ENCODE measurements around the gene SLC4A2. TPM values are rescaled to one million over a fixed set of nuclear protein-coding genes. Genes with fewer than 3 reads are reported as not detected.
A peak's percentile ranks its signal among the peaks of the same experiment; 100 is the strongest.

SLC4A2 gene
- total RNA-seq, 2 donors from 2014 or later = 76.7 to 169 TPM

- intact Hi-C loops (cut with DNase I) = no loop called here
- TF ChIP-seq, protein P1, sequence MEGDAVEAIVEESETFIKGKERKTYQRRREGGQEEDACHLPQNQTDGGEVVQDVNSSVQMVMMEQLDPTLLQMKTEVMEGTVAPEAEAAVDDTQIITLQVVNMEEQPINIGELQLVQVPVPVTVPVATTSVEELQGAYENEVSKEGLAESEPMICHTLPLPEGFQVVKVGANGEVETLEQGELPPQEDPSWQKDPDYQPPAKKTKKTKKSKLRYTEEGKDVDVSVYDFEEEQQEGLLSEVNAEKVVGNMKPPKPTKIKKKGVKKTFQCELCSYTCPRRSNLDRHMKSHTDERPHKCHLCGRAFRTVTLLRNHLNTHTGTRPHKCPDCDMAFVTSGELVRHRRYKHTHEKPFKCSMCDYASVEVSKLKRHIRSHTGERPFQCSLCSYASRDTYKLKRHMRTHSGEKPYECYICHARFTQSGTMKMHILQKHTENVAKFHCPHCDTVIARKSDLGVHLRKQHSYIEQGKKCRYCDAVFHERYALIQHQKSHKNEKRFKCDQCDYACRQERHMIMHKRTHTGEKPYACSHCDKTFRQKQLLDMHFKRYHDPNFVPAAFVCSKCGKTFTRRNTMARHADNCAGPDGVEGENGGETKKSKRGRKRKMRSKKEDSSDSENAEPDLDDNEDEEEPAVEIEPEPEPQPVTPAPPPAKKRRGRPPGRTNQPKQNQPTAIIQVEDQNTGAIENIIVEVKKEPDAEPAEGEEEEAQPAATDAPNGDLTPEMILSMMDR (IDR thresholded peaks at IDR 0.05) = no peak
- Histone ChIP-seq H3K36me3 (no peaks in the 10 kb centered on the region), H3K4me1 (peaks cover 7% of the 10 kb centered on the region), H3K27ac (no peak overlapping the region), H3K4me3 (no peak overlapping the region), H3K27me3 (no peaks in the 10 kb centered on the region), H3K9ac (ENCODE audit: low read depth in 2 of 2, low read length in 2 of 2) (no peak overlapping the region), H3K9me3 (no peaks in the 10 kb centered on the region)
- no peak for DNase-seq
Observed at GRCh38 chr7:151107882-151108281, 48.5 kb downstream of the SLC4A2 start.

- no peaks in the 10 kb centered on the region for H3K27me3 ChIP-seq
- peaks cover 18% of the 10 kb centered on the region for H3K4me1 ChIP-seq
- H3K9me3 ChIP-seq = no peaks in the 10 kb centered on the region
- TF ChIP-seq, protein P1 (IDR thresholded peaks at IDR 0.05) = no peak
- H3K36me3 ChIP-seq = no peaks in the 10 kb centered on the region
- no peak for DNase-seq
- H3K9ac ChIP-seq (ENCODE audit: low read depth in 2 of 2, low read length in 2 of 2) = no peak overlapping the region
- H3K4me3 ChIP-seq = no peak overlapping the region
- intact Hi-C loops (cut with DNase I) = loop anchor here (5.0 kb wide), 1 partner anchor 77 kb away; no protein-coding TSS in a partner anchor
- peak overlapping the region; percentile 1 for H3K27ac ChIP-seq
Observed at GRCh38 chr7:151109094-151110048, 50.0 kb downstream of the SLC4A2 start.

DNA sequence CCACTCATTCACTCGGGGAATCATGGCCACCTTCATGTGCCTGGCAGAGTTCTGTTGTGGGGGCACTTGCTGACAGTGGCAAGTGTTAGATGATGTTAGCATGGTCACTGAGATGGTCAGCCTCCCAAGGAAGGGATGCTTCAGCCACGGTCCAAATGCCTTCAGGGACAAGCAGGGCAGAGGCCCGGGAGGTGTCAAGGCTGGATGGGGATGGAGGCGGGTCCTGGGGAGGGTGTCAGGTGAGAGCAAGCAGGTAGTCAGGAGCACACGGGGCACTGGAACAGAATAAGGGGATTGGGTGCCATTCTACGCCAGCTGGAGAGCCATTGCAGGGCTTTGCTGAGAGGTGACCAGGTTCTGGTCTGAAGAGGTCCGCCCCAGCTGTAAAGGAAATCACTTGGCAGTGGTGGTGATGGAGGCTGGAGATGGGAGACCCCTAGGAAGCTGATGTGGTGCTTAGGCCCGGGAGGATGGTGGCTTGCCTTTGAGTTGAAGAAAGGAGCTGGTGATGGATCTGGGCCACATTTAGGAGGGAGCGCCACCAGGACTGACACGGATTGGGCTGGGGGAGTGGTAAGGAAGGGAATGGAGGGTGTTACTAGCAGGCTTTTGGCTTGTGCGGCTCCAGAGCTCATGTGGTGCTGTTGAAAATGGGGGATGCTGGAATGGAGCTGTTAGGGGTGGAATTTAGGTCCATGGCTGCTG lies 51.0 kb downstream of the SLC4A2 start:
- Histone ChIP-seq H3K4me1 (peaks cover 18% of the 10 kb centered on the region), H3K4me3 (no peak overlapping the region), H3K9ac (ENCODE audit: low read depth in 2 of 2, low read length in 2 of 2) (no peak overlapping the region), H3K27me3 (no peaks in the 10 kb centered on the region), H3K36me3 (no peaks in the 10 kb centered on the region), H3K27ac (no peak overlapping the region), H3K9me3 (no peaks in the 10 kb centered on the region)
- no peak for DNase-seq
- TF ChIP-seq, protein P1 (IDR thresholded peaks at IDR 0.05) = no peak
- intact Hi-C loops (cut with DNase I) = loop anchor here (5.0 kb wide), 1 partner anchor 78 kb away; no protein-coding TSS in a partner anchor

GRCh38 chr7:151110941-151111645 lies 51.7 kb downstream of the SLC4A2 start:
- Histone ChIP-seq H3K27me3 (no peaks in the 10 kb centered on the region), H3K9me3 (no peaks in the 10 kb centered on the region), H3K27ac (no peak overlapping the region), H3K4me3 (no peak overlapping the region), H3K4me1 (peaks cover 22% of the 10 kb centered on the region), H3K9ac (ENCODE audit: low read depth in 2 of 2, low read length in 2 of 2) (no peak overlapping the region), H3K36me3 (no peaks in the 10 kb centered on the region)
- intact Hi-C loops (cut with DNase I) = loop anchor here (5.0 kb wide), 1 partner anchor 79 kb away; no protein-coding TSS in a partner anchor
- TF ChIP-seq, protein P1 (IDR thresholded peaks at IDR 0.05) = peak; percentile 84
- DNase-seq = peak; percentile 86
